ENCODE data around the gene KLKB1.

KLKB1 gene

DNA sequence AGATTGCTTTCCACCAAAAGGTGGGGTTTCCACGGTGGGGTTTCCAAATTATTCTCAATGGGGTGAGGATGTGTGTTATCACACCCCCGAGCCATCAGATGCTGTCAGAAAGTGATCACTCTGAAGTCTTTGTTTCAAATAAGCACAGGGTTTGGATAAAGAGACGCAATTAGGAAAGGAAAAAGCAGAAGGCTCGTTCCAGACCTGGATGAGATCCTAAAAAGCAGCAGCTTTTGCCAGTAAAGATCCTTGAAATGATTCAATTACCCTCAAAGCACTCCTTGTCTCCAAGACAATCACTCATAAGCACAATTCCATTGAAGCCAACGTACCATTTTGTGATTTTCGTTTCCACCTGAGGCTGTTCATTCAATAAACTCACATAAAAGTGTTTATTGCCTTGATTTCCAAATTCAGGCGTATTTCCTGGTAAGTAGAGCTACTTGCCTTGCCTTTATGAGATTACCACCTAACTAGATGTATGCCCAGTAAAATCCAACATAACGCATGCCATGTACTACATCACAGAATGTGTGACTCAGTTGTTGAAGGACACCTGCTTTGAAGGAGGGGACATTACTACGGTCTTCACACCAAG, 43.9 kb downstream of the KLKB1 start:
- POLR2A ChIA-PET, result no interaction called here
- CTCF ChIA-PET, result no interaction called here

DNA sequence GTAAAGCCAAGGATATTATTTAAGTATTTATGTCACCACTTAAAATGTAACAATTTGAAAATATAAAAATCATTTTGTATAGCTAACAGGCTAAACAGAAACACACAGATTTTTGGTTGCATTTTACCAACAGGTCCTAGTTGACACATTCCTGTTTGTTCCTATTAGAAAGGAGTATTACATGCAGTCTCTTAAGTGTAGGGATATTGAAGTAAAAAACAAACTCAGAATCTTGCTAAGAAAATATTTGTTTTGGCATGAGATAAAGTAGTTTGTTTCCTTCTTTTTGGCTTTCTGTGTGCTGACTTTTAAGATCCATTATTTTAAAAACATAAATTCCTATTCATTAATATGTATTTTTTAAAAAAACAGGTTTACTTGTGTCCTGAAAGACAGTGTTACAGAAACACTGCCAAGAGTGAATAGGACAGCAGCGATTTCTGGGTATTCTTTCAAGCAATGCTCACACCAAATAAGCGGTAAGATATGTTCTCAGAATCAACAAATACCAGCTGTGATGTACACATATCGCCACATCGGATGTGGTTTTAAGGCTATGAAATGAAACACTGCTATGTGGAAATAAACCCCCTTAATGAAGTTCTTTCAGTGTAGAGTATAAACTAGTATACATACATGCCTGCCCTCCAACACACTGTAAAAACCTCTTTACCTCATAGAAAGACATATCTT, 45.5 kb downstream of the KLKB1 start:
- H3K4me1 ChIP-seq (ENCODE audit: control insufficient read depth, insufficient read depth, low read length), result no peaks in the 10 kb centered on the region
- ChIA-PET CTCF (no interaction called here), POLR2A (no interaction called here)

More for the DNA sequence above, 43.9 kb downstream of the KLKB1 start:
- H3K4me1 ChIP-seq (ENCODE audit: control insufficient read depth, insufficient read depth, low read length), result no peaks in the 10 kb centered on the region
- H3K9me3 ChIP-seq (ENCODE audit: control insufficient read depth, insufficient read depth, low read depth, low read length), result no peaks in the 10 kb centered on the region
- H3K27ac ChIP-seq (ENCODE audit: extremely low read depth, low read depth, low read length), result no peak overlapping the region
- H3K4me3 ChIP-seq (ENCODE audit: low read depth, low read length), result no peak overlapping the region
- no peaks in the 10 kb centered on the region for H3K36me3 ChIP-seq (ENCODE audit: control insufficient read depth in 2 of 2, insufficient read depth in 1 of 2, low read length in 2 of 2)
- TF ChIP-seq ZNF248 (tag by site-specific recombination; IDR thresholded peaks at IDR 0.05) (no peak), HOXC10 (CRISPR knock-in tag; IDR thresholded peaks at IDR 0.05) (no peak), ZNF791 (tag by site-specific recombination; IDR thresholded peaks at IDR 0.05) (no peak), ZNF555 (tag by site-specific recombination; conservative IDR thresholded peaks at IDR 0.05) (no peak), ZNF558 (tag by site-specific recombination; IDR thresholded peaks at IDR 0.05) (no peak), FEZF1 (tag by site-specific recombination; IDR thresholded peaks at IDR 0.05) (no peak), ZNF155 (tag by site-specific recombination; IDR thresholded peaks at IDR 0.05) (no peak), ZBTB8A (tag by site-specific recombination; IDR thresholded peaks at IDR 0.05) (no peak), ZNF777 (tag by site-specific recombination; IDR thresholded peaks at IDR 0.05; ENCODE audit: borderline replicate concordance) (no peak), ZNF785 (tag by site-specific recombination; IDR thresholded peaks at IDR 0.05) (no peak), ZNF366 (tag by site-specific recombination; conservative IDR thresholded peaks at IDR 0.05) (no peak), ZNF664 (tag by site-specific recombination; IDR thresholded peaks at IDR 0.05) (no peak)
- TF ChIP-seq, protein P1, sequence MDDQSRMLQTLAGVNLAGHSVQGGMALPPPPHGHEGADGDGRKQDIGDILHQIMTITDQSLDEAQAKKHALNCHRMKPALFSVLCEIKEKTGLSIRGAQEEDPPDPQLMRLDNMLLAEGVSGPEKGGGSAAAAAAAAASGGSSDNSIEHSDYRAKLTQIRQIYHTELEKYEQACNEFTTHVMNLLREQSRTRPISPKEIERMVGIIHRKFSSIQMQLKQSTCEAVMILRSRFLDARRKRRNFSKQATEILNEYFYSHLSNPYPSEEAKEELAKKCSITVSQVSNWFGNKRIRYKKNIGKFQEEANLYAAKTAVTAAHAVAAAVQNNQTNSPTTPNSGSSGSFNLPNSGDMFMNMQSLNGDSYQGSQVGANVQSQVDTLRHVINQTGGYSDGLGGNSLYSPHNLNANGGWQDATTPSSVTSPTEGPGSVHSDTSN (CRISPR knock-in tag; IDR thresholded peaks at IDR 0.05), result no peak
- TF ChIP-seq, protein P2, sequence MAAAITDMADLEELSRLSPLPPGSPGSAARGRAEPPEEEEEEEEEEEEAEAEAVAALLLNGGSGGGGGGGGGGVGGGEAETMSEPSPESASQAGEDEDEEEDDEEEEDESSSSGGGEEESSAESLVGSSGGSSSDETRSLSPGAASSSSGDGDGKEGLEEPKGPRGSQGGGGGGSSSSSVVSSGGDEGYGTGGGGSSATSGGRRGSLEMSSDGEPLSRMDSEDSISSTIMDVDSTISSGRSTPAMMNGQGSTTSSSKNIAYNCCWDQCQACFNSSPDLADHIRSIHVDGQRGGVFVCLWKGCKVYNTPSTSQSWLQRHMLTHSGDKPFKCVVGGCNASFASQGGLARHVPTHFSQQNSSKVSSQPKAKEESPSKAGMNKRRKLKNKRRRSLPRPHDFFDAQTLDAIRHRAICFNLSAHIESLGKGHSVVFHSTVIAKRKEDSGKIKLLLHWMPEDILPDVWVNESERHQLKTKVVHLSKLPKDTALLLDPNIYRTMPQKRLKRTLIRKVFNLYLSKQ (tag by site-specific recombination; IDR thresholded peaks at IDR 0.05; ENCODE audit: borderline replicate concordance), result no peak

More for the DNA sequence above, 45.5 kb downstream of the KLKB1 start:
- no peak overlapping the region for H3K27ac ChIP-seq (ENCODE audit: extremely low read depth, low read depth, low read length)
- H3K36me3 ChIP-seq (ENCODE audit: control insufficient read depth in 2 of 2, insufficient read depth in 1 of 2, low read length in 2 of 2), result no peaks in the 10 kb centered on the region
- H3K9me3 ChIP-seq (ENCODE audit: control insufficient read depth, insufficient read depth, low read depth, low read length), result no peaks in the 10 kb centered on the region
- no peak overlapping the region for H3K4me3 ChIP-seq (ENCODE audit: low read depth, low read length)
- no peak for TF ChIP-seq TRIM28 (IDR thresholded peaks at IDR 0.05; ENCODE audit: borderline replicate concordance, low read length)
- TF ChIP-seq, protein P3, sequence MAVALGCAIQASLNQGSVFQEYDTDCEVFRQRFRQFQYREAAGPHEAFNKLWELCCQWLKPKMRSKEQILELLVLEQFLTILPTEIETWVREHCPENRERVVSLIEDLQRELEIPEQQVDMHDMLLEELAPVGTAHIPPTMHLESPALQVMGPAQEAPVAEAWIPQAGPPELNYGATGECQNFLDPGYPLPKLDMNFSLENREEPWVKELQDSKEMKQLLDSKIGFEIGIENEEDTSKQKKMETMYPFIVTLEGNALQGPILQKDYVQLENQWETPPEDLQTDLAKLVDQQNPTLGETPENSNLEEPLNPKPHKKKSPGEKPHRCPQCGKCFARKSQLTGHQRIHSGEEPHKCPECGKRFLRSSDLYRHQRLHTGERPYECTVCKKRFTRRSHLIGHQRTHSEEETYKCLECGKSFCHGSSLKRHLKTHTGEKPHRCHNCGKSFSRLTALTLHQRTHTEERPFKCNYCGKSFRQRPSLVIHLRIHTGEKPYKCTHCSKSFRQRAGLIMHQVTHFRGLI (tag by site-specific recombination; IDR thresholded peaks at IDR 0.05), result no peak
- TF ChIP-seq SP3 (tag by site-specific recombination; IDR thresholded peaks at IDR 0.05), result no peak
- TF ChIP-seq, protein P4, sequence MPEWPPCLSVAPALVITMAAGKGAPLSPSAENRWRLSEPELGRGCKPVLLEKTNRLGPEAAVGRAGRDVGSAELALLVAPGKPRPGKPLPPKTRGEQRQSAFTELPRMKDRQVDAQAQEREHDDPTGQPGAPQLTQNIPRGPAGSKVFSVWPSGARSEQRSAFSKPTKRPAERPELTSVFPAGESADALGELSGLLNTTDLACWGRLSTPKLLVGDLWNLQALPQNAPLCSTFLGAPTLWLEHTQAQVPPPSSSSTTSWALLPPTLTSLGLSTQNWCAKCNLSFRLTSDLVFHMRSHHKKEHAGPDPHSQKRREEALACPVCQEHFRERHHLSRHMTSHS (tag by site-specific recombination; IDR thresholded peaks at IDR 0.05), result no peak
- TF ChIP-seq ZNF623 (tag by site-specific recombination; IDR thresholded peaks at IDR 0.05), result no peak
- no peak for TF ChIP-seq ZFHX2 (tag by site-specific recombination; conservative IDR thresholded peaks at IDR 0.05)
- TF ChIP-seq, protein P5, sequence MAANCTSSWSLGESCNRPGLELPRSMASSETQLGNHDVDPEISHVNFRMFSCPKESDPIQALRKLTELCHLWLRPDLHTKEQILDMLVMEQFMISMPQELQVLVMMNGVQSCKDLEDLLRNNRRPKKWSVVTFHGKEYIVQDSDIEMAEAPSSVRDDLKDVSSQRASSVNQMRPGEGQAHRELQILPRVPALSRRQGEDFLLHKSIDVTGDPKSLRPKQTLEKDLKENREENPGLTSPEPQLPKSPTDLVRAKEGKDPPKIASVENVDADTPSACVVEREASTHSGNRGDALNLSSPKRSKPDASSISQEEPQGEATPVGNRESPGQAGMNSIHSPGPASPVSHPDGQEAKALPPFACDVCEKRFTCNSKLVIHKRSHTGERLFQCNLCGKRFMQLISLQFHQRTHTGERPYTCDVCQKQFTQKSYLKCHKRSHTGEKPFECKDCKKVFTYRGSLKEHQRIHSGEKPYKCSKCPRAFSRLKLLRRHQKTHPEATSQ (tag by site-specific recombination; IDR thresholded peaks at IDR 0.05), result no peak
- no peak for TF ChIP-seq ZNF341 (tag by site-specific recombination; IDR thresholded peaks at IDR 0.05; ENCODE audit: low read depth)
- TF ChIP-seq, protein P6, sequence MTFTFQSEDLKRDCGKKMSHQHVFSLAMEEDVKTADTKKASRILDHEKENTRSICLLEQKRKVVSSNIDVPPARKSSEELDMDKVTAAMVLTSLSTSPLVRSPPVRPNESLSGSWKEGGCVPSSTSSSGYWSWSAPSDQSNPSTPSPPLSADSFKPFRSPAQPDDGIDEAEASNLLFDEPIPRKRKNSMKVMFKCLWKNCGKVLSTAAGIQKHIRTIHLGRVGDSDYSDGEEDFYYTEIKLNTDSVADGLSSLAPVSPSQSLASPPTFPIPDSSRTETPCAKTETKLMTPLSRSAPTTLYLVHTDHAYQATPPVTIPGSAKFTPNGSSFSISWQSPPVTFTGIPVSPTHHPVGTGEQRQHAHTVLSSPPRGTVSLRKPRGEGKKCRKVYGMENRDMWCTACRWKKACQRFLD (tag by site-specific recombination; IDR thresholded peaks at IDR 0.05), result no peak
- no peak for TF ChIP-seq OVOL3 (tag by site-specific recombination; IDR thresholded peaks at IDR 0.05)
- no peak for TF ChIP-seq ZEB2 (tag by site-specific recombination; IDR thresholded peaks at IDR 0.05)
- TF ChIP-seq ZNF776 (tag by site-specific recombination; IDR thresholded peaks at IDR 0.05; ENCODE audit: borderline replicate concordance), result no peak
- TF ChIP-seq, protein P7, sequence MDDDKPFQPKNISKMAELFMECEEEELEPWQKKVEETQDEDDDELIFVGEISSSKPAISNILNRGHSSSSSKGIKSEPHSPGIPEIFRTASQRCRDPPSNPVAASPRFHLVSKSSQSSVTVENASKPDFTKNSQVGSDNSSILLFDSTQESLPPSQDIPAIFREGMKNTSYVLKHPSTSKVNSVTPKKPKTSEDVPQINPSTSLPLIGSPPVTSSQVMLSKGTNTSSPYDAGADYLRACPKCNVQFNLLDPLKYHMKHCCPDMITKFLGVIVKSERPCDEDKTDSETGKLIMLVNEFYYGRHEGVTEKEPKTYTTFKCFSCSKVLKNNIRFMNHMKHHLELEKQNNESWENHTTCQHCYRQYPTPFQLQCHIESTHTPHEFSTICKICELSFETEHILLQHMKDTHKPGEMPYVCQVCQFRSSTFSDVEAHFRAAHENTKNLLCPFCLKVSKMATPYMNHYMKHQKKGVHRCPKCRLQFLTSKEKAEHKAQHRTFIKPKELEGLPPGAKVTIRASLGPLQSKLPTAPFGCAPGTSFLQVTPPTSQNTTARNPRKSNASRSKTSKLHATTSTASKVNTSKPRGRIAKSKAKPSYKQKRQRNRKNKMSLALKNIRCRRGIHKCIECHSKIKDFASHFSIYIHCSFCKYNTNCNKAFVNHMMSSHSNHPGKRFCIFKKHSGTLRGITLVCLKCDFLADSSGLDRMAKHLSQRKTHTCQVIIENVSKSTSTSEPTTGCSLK (tag by site-specific recombination; IDR thresholded peaks at IDR 0.05), result no peak
- no peak for TF ChIP-seq FEZF1 (tag by site-specific recombination; IDR thresholded peaks at IDR 0.05)
- TF ChIP-seq ZFP41 (tag by site-specific recombination; IDR thresholded peaks at IDR 0.05; ENCODE audit: borderline replicate concordance), result no peak
- no peak for TF ChIP-seq ZNF292 (tag by site-specific recombination; IDR thresholded peaks at IDR 0.05; ENCODE audit: borderline replicate concordance, low read depth)
- TF ChIP-seq ZNF394 (tag by site-specific recombination; IDR thresholded peaks at IDR 0.05; ENCODE audit: borderline replicate concordance), result no peak

Data from HEK293 (cell line).